ENCODE results near the gene CD8A. TPM values are rescaled to one million over a fixed set of nuclear protein-coding genes. Genes with fewer than 3 reads are reported as not detected.

Gene CD8A
- total RNA-seq, 1 experiment from 2014 or later = not detected

- no TSS peak for BruUV-seq (replicated peaks)
- no peak overlapping the region for H3K4me3 Mint-ChIP-seq (ENCODE audit: unreplicated experiment)
- POLR2A ChIA-PET = no interaction called here
- peaks cover 6% of the 10 kb centered on the region for H3K4me1 Mint-ChIP-seq (ENCODE audit: insufficient read depth, unreplicated experiment)
- H3K27ac Mint-ChIP-seq (ENCODE audit: low read depth, unreplicated experiment) = no peak overlapping the region
- DNase-seq (ENCODE audit: unreplicated experiment) = no peak
- CTCF ChIA-PET = no interaction called here
- intact Hi-C loops (cut with micrococcal nuclease) = no loop called here
- H3K27me3 Mint-ChIP-seq (ENCODE audit: insufficient read depth, unreplicated experiment) = no peaks in the 10 kb centered on the region
- no peaks in the 10 kb centered on the region for H3K36me3 Mint-ChIP-seq (ENCODE audit: insufficient read depth, unreplicated experiment)
- H3K9me3 Mint-ChIP-seq (ENCODE audit: unreplicated experiment) = no peaks in the 10 kb centered on the region
- no peak for TF ChIP-seq CTCF (IDR thresholded peaks at IDR 0.05; ENCODE audit: unreplicated experiment)
These were observed 42.6 kb upstream of the CD8A start for GRCh38 chr2:86833315-86833714.

- ChIA-PET CTCF (no interaction called here), POLR2A (no interaction called here)
- intact Hi-C loops (cut with micrococcal nuclease) = no loop called here
- Mint-ChIP-seq H3K27me3 (ENCODE audit: insufficient read depth, unreplicated experiment) (no peaks in the 10 kb centered on the region), H3K27ac (ENCODE audit: low read depth, unreplicated experiment) (no peak overlapping the region), H3K36me3 (ENCODE audit: insufficient read depth, unreplicated experiment) (no peaks in the 10 kb centered on the region), H3K4me3 (ENCODE audit: unreplicated experiment) (no peak overlapping the region), H3K4me1 (ENCODE audit: insufficient read depth, unreplicated experiment) (peaks cover 6% of the 10 kb centered on the region), H3K9me3 (ENCODE audit: unreplicated experiment) (no peaks in the 10 kb centered on the region)
- TF ChIP-seq CTCF (IDR thresholded peaks at IDR 0.05; ENCODE audit: unreplicated experiment) = no peak
- DNase-seq (ENCODE audit: unreplicated experiment) = no peak
- no TSS peak for BruUV-seq (replicated peaks)
These were observed 41.8 kb upstream of the CD8A start for GRCh38 chr2:86832334-86833096.

GRCh38 chr2:86831537-86831936, 40.8 kb upstream of the CD8A start:
- ChIA-PET CTCF (no interaction called here), POLR2A (no interaction called here)
- Mint-ChIP-seq H3K27ac (ENCODE audit: low read depth, unreplicated experiment) (no peak overlapping the region), H3K36me3 (ENCODE audit: insufficient read depth, unreplicated experiment) (no peaks in the 10 kb centered on the region), H3K9me3 (ENCODE audit: unreplicated experiment) (no peaks in the 10 kb centered on the region), H3K27me3 (ENCODE audit: insufficient read depth, unreplicated experiment) (no peaks in the 10 kb centered on the region), H3K4me1 (ENCODE audit: insufficient read depth, unreplicated experiment) (peaks cover under 1% of the 10 kb centered on the region), H3K4me3 (ENCODE audit: unreplicated experiment) (no peak overlapping the region)
- intact Hi-C loops (cut with micrococcal nuclease) = no loop called here
- TF ChIP-seq CTCF (IDR thresholded peaks at IDR 0.05; ENCODE audit: unreplicated experiment) = no peak
- BruUV-seq (replicated peaks) = no TSS peak
- no peak for DNase-seq (ENCODE audit: unreplicated experiment)

- no TSS peak for BruUV-seq (replicated peaks)
- H3K27ac Mint-ChIP-seq (ENCODE audit: low read depth, unreplicated experiment) = no peak overlapping the region
- H3K36me3 Mint-ChIP-seq (ENCODE audit: insufficient read depth, unreplicated experiment) = no peaks in the 10 kb centered on the region
- no peak overlapping the region for H3K4me3 Mint-ChIP-seq (ENCODE audit: unreplicated experiment)
- POLR2A ChIA-PET = no interaction called here
- H3K27me3 Mint-ChIP-seq (ENCODE audit: insufficient read depth, unreplicated experiment) = no peaks in the 10 kb centered on the region
- H3K4me1 Mint-ChIP-seq (ENCODE audit: insufficient read depth, unreplicated experiment) = peaks cover under 1% of the 10 kb centered on the region
- CTCF ChIA-PET = no interaction called here
- no peak for DNase-seq (ENCODE audit: unreplicated experiment)
- no peak for TF ChIP-seq CTCF (IDR thresholded peaks at IDR 0.05; ENCODE audit: unreplicated experiment)
- no peaks in the 10 kb centered on the region for H3K9me3 Mint-ChIP-seq (ENCODE audit: unreplicated experiment)
- intact Hi-C loops (cut with micrococcal nuclease) = no loop called here
These were observed 36.2 kb upstream of the CD8A start for GRCh38 chr2:86826951-86827350.
